Gastrocnemius medialis (tissue), 4 donors: ENCODE results near the gene WRAP53. TPM values are rescaled to one million over a fixed set of nuclear protein-coding genes. Genes with fewer than 3 reads are reported as not detected.

Experiments used
- ATAC-seq, 2 donors: fragments of 150-250 bp; one replicate each; pipeline ENCODE4 v1.9.1; 2016
- DNase-seq, 2 donors: peaks; one replicate each; pipeline ENCODE4 v3.0.0-alpha.2; 2019
- H3K27ac ChIP-seq, 4 donors: fragments of 200-600 bp; sonication (generic); 1 replicate in 1 of 4; 2 replicates in 3 of 4; pipeline ENCODE4 v1.5.1; 2016 to 2018; ENCODE audit warnings: mild to moderate bottlenecking in 2 of 4, moderate library complexity in 1 of 4
- H3K27me3 ChIP-seq, 3 donors: fragments of 200-600 bp; sonication (generic) in 2 of 3; 1 replicate in 1 of 3; 2 replicates in 2 of 3; pipeline versions ENCODE4 v1.5.1 to v1.6.0; 2016 to 2019; ENCODE audit warnings: mild to moderate bottlenecking in 1 of 3, moderate library complexity in 1 of 3
- H3K36me3 ChIP-seq, 2 donors: fragments of 200-600 bp; sonication (generic) in 1 of 2; one replicate each; pipeline ENCODE4 v1.5.1; 2017 to 2018
- H3K4me1 ChIP-seq, 2 donors: fragments of 200-600 bp; sonication (generic) in 1 of 2; one replicate each; pipeline ENCODE4 v1.5.1; 2016 to 2017; ENCODE audit warnings: mild to moderate bottlenecking in 2 of 2
- H3K4me3 ChIP-seq, 4 donors: fragments of 200-600 bp; sonication (generic) in 3 of 4; 1 replicate in 1 of 4; 2 replicates in 3 of 4; pipeline ENCODE4 v1.5.1; 2016 to 2019; ENCODE audit warnings: mild to moderate bottlenecking in 2 of 4
- H3K9me3 ChIP-seq, 3 donors: fragments of 200-600 bp; sonication (generic) in 2 of 3; 1 replicate in 1 of 3; 2 replicates in 2 of 3; pipeline ENCODE4 v1.5.1; 2016 to 2019
- CTCF ChIP-seq, 5 experiments: fragments of 450-650 bp in 3 of 5; fragments of 200-600 bp in 2 of 5; sonication (generic) in 2 of 5; IDR thresholded peaks in 4 of 5; conservative IDR thresholded peaks in 1 of 5; 1 replicate in 4 of 5; 2 replicates in 1 of 5; pipeline ENCODE4 v1.5.1; 2016 to 2019; ENCODE audit warnings: antibody characterized with exemption in 5 of 5, mild to moderate bottlenecking in 3 of 5, moderate library complexity in 3 of 5
- POLR2A ChIP-seq, 2 donors: fragments of 450-650 bp; IDR thresholded peaks; one replicate each; pipeline ENCODE4 v1.6.1; 2017; ENCODE audit warnings: antibody characterized with exemption in 2 of 2, mild to moderate bottlenecking in 2 of 2, moderate library complexity in 2 of 2
- in situ Hi-C, 4 donors: fragments of 200-750 bp; cut with MboI; loops; one replicate each; pipeline versions ENCODE4 v1.15.0 to v1.8.0; 2017; ENCODE audit warnings: low sequenced_read_pairs in 4 of 4
- intact Hi-C: fragments of 100-400 bp; cut with DNase I; formaldehyde crosslinking; loops from one replicate; pipeline ENCODE4 v1.15.1; 2023; ENCODE audit warnings: low total_unique reads
- total RNA-seq, 4 donors: library from RNA; depleted of rRNA; stranded (reverse); fragments of >200 nt; gene quantifications; one replicate each; pipeline versions ENCODE4 v1.1.0 to v1.2.3, GENCODE V29; 2016

WRAP53 gene
- total RNA-seq, 4 donors from 2014 or later, result 2.6 to 5.8 (median 3.7) TPM

- intact Hi-C loops, result no loop called here
- TF ChIP-seq CTCF (IDR thresholded peaks at IDR 0.05 in 4 of 5, conservative IDR thresholded peaks at IDR 0.05 in 1 of 5) (no peak), POLR2A (IDR thresholded peaks at IDR 0.05) (no peak)
- peaks cover 7 to 17% of the 10 kb centered on the region in 2 donors for H3K4me1 ChIP-seq
- H3K27me3 ChIP-seq, result peaks cover 41 to 42% (median 42%) of the 10 kb centered on the region in 3 donors
- DNase-seq, result no peak
- ATAC-seq, result no peak
- H3K27ac ChIP-seq, result peak overlapping the region in 1 of 4 donors; percentile 56
- in situ Hi-C loops, result no loop called here
- H3K4me3 ChIP-seq, result no peak overlapping the region
- no peaks in the 10 kb centered on the region for H3K9me3 ChIP-seq
- H3K36me3 ChIP-seq, result no peaks in the 10 kb centered on the region
Observed at GRCh38 chr17:7652388-7653356, 35.6 kb upstream of the WRAP53 start.

- H3K9me3 ChIP-seq, result no peaks in the 10 kb centered on the region
- in situ Hi-C loops (no loop called here), intact Hi-C loops (no loop called here)
- ATAC-seq, result no peak
- H3K27ac ChIP-seq, result no peak overlapping the region
- H3K4me1 ChIP-seq, result peaks cover 7 to 17% of the 10 kb centered on the region in 2 donors
- no peak overlapping the region for H3K4me3 ChIP-seq
- DNase-seq, result no peak
- no peaks in the 10 kb centered on the region for H3K36me3 ChIP-seq
- H3K27me3 ChIP-seq, result peaks cover 26 to 28% (median 27%) of the 10 kb centered on the region in 3 donors
- no peak for TF ChIP-seq CTCF (IDR thresholded peaks at IDR 0.05 in 4 of 5, conservative IDR thresholded peaks at IDR 0.05 in 1 of 5)
Observed at GRCh38 chr17:7654832-7655540, 33.3 kb upstream of the WRAP53 start.

GRCh38 chr17:7655541-7655840 lies 32.8 kb upstream of the WRAP53 start:
- DNase-seq (no peak), ATAC-seq (no peak)
- peaks cover 7 to 14% of the 10 kb centered on the region in 2 donors for H3K4me1 ChIP-seq
- H3K27ac ChIP-seq, result no peak overlapping the region
- in situ Hi-C loops, result no loop called here
- no peak overlapping the region for H3K4me3 ChIP-seq
- H3K27me3 ChIP-seq, result peaks cover 20 to 23% (median 23%) of the 10 kb centered on the region in 3 donors
- no peaks in the 10 kb centered on the region for H3K9me3 ChIP-seq
- no peaks in the 10 kb centered on the region for H3K36me3 ChIP-seq
- intact Hi-C loops, result no loop called here
- TF ChIP-seq CTCF (IDR thresholded peaks at IDR 0.05 in 4 of 5, conservative IDR thresholded peaks at IDR 0.05 in 1 of 5), result no peak
- no peak for TF ChIP-seq POLR2A (IDR thresholded peaks at IDR 0.05)

- in situ Hi-C loops (no loop called here), intact Hi-C loops (no loop called here)
- ATAC-seq, result no peak
- Histone ChIP-seq H3K4me1 (no peaks in the 10 kb centered on the region), H3K9me3 (no peaks in the 10 kb centered on the region), H3K27me3 (peaks cover 5 to 7% (median 7%) of the 10 kb centered on the region in 3 donors), H3K27ac (no peak overlapping the region), H3K36me3 (no peaks in the 10 kb centered on the region), H3K4me3 (no peak overlapping the region)
- TF ChIP-seq POLR2A (IDR thresholded peaks at IDR 0.05) (no peak), CTCF (IDR thresholded peaks at IDR 0.05 in 4 of 5, conservative IDR thresholded peaks at IDR 0.05 in 1 of 5) (no peak)
- DNase-seq, result peak in 1 of 2 donors; percentile 20
Observed at GRCh38 chr17:7656958-7657609, 31.2 kb upstream of the WRAP53 start.
